NB4 (cell line): Measurements from ENCODE around the gene F7.

Experiments
- DNase-seq: peaks from one replicate; pipeline ENCODE4 v3.0.0; 2010; ENCODE audit warnings: low read depth
- H3K4me3 ChIP-seq: one replicate; pipeline ENCODE4 v1.5.1; 2011; ENCODE audit warnings: mild to moderate bottlenecking, low read depth, low read length, moderate library complexity
- CTCF ChIP-seq: IDR thresholded peaks from one replicate; pipeline ENCODE4 v1.5.1; 2012; ENCODE audit warnings: low read depth, low read length
- MAX ChIP-seq: IDR thresholded peaks from 2 replicates; pipeline ENCODE4 v1.6.1; 2011; ENCODE audit warnings: low read depth, low read length
- MYC ChIP-seq: IDR thresholded peaks from 2 replicates; pipeline ENCODE4 v1.6.1; 2011; ENCODE audit warnings: low read depth, low read length
- POLR2A ChIP-seq: IDR thresholded peaks from 2 replicates; pipeline ENCODE4 v1.6.1; 2011; ENCODE audit warnings: mild to moderate bottlenecking; ENCODE audit not compliant: insufficient read length; ENCODE audit errors: extremely low read depth

The F7 gene

GRCh38 chr13:113146750-113147149 is 41.2 kb downstream of the F7 start:
- no peak for TF ChIP-seq POLR2A
- TF ChIP-seq MYC, result no peak
- no peak for TF ChIP-seq CTCF
- TF ChIP-seq MAX, result no peak
- DNase-seq, result no peak
- no peak overlapping the region for H3K4me3 ChIP-seq

- no peak overlapping the region for H3K4me3 ChIP-seq
- TF ChIP-seq MYC (no peak), POLR2A (no peak)
- no peak for DNase-seq
Measured at GRCh38 chr13:113147206-113147605, 41.6 kb downstream of the F7 start.

GRCh38 chr13:113148407-113148806 is 42.8 kb downstream of the F7 start:
- DNase-seq, result no peak
- TF ChIP-seq CTCF (no peak), MAX (no peak), POLR2A (no peak), MYC (no peak)

GRCh38 chr13:113148940-113149503 is 43.4 kb downstream of the F7 start:
- H3K4me3 ChIP-seq, result no peak overlapping the region
- TF ChIP-seq MAX (no peak), MYC (no peak), CTCF (no peak), POLR2A (no peak)
- no peak for DNase-seq

More at GRCh38 chr13:113148407-113148806, 42.8 kb downstream of the F7 start:
- H3K4me3 ChIP-seq, result no peak overlapping the region

GRCh38 chr13:113149711-113150549 is 44.3 kb downstream of the F7 start:
- TF ChIP-seq POLR2A (no peak), MAX (no peak), MYC (no peak), CTCF (no peak)
- DNase-seq, result no peak
- no peak overlapping the region for H3K4me3 ChIP-seq

- TF ChIP-seq CTCF (no peak), POLR2A (no peak), MAX (no peak), MYC (no peak)
Measured at GRCh38 chr13:113150550-113151365, 45.2 kb downstream of the F7 start.

More at GRCh38 chr13:113150550-113151365, 45.2 kb downstream of the F7 start:
- DNase-seq, result no peak
- H3K4me3 ChIP-seq, result no peak overlapping the region
